T-helper 1 cell treated with Interleukin-12 subunit alpha and Interleukin-12 subunit beta and Interleukin-4 antibody, amounts not matched to agents 30 μg/mL and 1 μg/mL, for 36 hours (primary cell): ENCODE data around the gene CDK8.

Experiments used
- H3K27ac Mint-ChIP-seq: one replicate; pipeline ENCODE4 v1.8.0; 2021; ENCODE audit warnings: mild to moderate bottlenecking, mixed read lengths
- H3K27me3 Mint-ChIP-seq: one replicate; pipeline ENCODE4 v1.8.0; 2021; ENCODE audit warnings: low read depth, mixed read lengths
- H3K36me3 Mint-ChIP-seq: one replicate; pipeline ENCODE4 v1.8.0; 2021; ENCODE audit warnings: low read depth, mixed read lengths
- H3K4me1 Mint-ChIP-seq: one replicate; pipeline ENCODE4 v1.8.0; 2021; ENCODE audit warnings: low read depth, mixed read lengths
- H3K4me3 Mint-ChIP-seq: one replicate; pipeline ENCODE4 v1.8.0; 2021; ENCODE audit warnings: mild to moderate bottlenecking, moderate library complexity, mixed read lengths
- H3K9me3 Mint-ChIP-seq: one replicate; pipeline ENCODE4 v1.8.0; 2021; ENCODE audit warnings: mixed read lengths

CDK8 gene

GRCh38 chr13:26401578-26402021 lies 147.7 kb downstream of the CDK8 start:
- H3K27me3 Mint-ChIP-seq = no peaks in the 10 kb centered on the region

GRCh38 chr13:26406791-26407190 lies 152.9 kb downstream of the CDK8 start:
- H3K9me3 Mint-ChIP-seq = no peaks in the 10 kb centered on the region
- peaks cover 1% of the 10 kb centered on the region for H3K36me3 Mint-ChIP-seq
- H3K27ac Mint-ChIP-seq = no peak overlapping the region

More at GRCh38 chr13:26401578-26402021, 147.7 kb downstream of the CDK8 start:
- Mint-ChIP-seq H3K4me1 (no peaks in the 10 kb centered on the region), H3K36me3 (peaks cover 2% of the 10 kb centered on the region), H3K27ac (no peak overlapping the region), H3K4me3 (no peak overlapping the region), H3K9me3 (no peaks in the 10 kb centered on the region)

GRCh38 chr13:26411206-26411605 lies 157.3 kb downstream of the CDK8 start:
- peaks cover 1% of the 10 kb centered on the region for H3K36me3 Mint-ChIP-seq
- H3K4me1 Mint-ChIP-seq = no peaks in the 10 kb centered on the region
- H3K27ac Mint-ChIP-seq = no peak overlapping the region
- H3K4me3 Mint-ChIP-seq = no peak overlapping the region
- H3K27me3 Mint-ChIP-seq = no peaks in the 10 kb centered on the region
- H3K9me3 Mint-ChIP-seq = no peaks in the 10 kb centered on the region

More at GRCh38 chr13:26406791-26407190, 152.9 kb downstream of the CDK8 start:
- H3K4me3 Mint-ChIP-seq = no peak overlapping the region
- H3K4me1 Mint-ChIP-seq = no peaks in the 10 kb centered on the region
- H3K27me3 Mint-ChIP-seq = no peaks in the 10 kb centered on the region

GRCh38 chr13:26412263-26412662 lies 158.3 kb downstream of the CDK8 start:
- no peak overlapping the region for H3K27ac Mint-ChIP-seq
- H3K4me1 Mint-ChIP-seq = no peaks in the 10 kb centered on the region
- H3K4me3 Mint-ChIP-seq = no peak overlapping the region
- H3K36me3 Mint-ChIP-seq = peaks cover 1% of the 10 kb centered on the region
- H3K9me3 Mint-ChIP-seq = no peaks in the 10 kb centered on the region
- H3K27me3 Mint-ChIP-seq = no peaks in the 10 kb centered on the region

- peaks cover 1% of the 10 kb centered on the region for H3K36me3 Mint-ChIP-seq
- H3K4me1 Mint-ChIP-seq = no peaks in the 10 kb centered on the region
- H3K9me3 Mint-ChIP-seq = no peaks in the 10 kb centered on the region
- H3K4me3 Mint-ChIP-seq = no peak overlapping the region
- H3K27ac Mint-ChIP-seq = no peak overlapping the region
- no peaks in the 10 kb centered on the region for H3K27me3 Mint-ChIP-seq
These were observed 159.2 kb downstream of the CDK8 start for GRCh38 chr13:26412936-26413716.

- H3K4me3 Mint-ChIP-seq = no peak overlapping the region
- H3K27ac Mint-ChIP-seq = no peak overlapping the region
- peaks cover 5% of the 10 kb centered on the region for H3K27me3 Mint-ChIP-seq
These were observed 166.5 kb downstream of the CDK8 start for GRCh38 chr13:26420282-26420960.

GRCh38 chr13:26422036-26422435 lies 168.1 kb downstream of the CDK8 start:
- H3K4me3 Mint-ChIP-seq = no peak overlapping the region
- H3K27ac Mint-ChIP-seq = no peak overlapping the region
- no peaks in the 10 kb centered on the region for H3K4me1 Mint-ChIP-seq
- H3K27me3 Mint-ChIP-seq = peaks cover 8% of the 10 kb centered on the region
- H3K36me3 Mint-ChIP-seq = no peaks in the 10 kb centered on the region
- no peaks in the 10 kb centered on the region for H3K9me3 Mint-ChIP-seq

More at GRCh38 chr13:26420282-26420960, 166.5 kb downstream of the CDK8 start:
- Mint-ChIP-seq H3K36me3 (no peaks in the 10 kb centered on the region), H3K9me3 (no peaks in the 10 kb centered on the region), H3K4me1 (no peaks in the 10 kb centered on the region)

- Mint-ChIP-seq H3K27me3 (peaks cover 9% of the 10 kb centered on the region), H3K4me3 (no peak overlapping the region), H3K4me1 (no peaks in the 10 kb centered on the region), H3K36me3 (no peaks in the 10 kb centered on the region), H3K27ac (no peak overlapping the region), H3K9me3 (no peaks in the 10 kb centered on the region)
These were observed 169.7 kb downstream of the CDK8 start for GRCh38 chr13:26423629-26424028.

- Mint-ChIP-seq H3K36me3 (no peaks in the 10 kb centered on the region), H3K4me3 (no peak overlapping the region), H3K27me3 (peaks cover 9% of the 10 kb centered on the region), H3K27ac (no peak overlapping the region), H3K4me1 (no peaks in the 10 kb centered on the region), H3K9me3 (no peaks in the 10 kb centered on the region)
These were observed 170.3 kb downstream of the CDK8 start for GRCh38 chr13:26424181-26424580.

GRCh38 chr13:26425443-26426358 lies 171.8 kb downstream of the CDK8 start:
- Mint-ChIP-seq H3K27ac (no peak overlapping the region), H3K27me3 (peaks cover 12% of the 10 kb centered on the region), H3K4me1 (no peaks in the 10 kb centered on the region), H3K4me3 (no peak overlapping the region), H3K36me3 (no peaks in the 10 kb centered on the region), H3K9me3 (no peaks in the 10 kb centered on the region)

GRCh38 chr13:26433776-26434175 lies 179.8 kb downstream of the CDK8 start:
- H3K4me3 Mint-ChIP-seq = no peak overlapping the region
- peaks cover 1% of the 10 kb centered on the region for H3K36me3 Mint-ChIP-seq
- no peaks in the 10 kb centered on the region for H3K4me1 Mint-ChIP-seq
- peaks cover 20% of the 10 kb centered on the region for H3K9me3 Mint-ChIP-seq
- no peak overlapping the region for H3K27ac Mint-ChIP-seq
- H3K27me3 Mint-ChIP-seq = peaks cover 5% of the 10 kb centered on the region

- Mint-ChIP-seq H3K27ac (no peak overlapping the region), H3K27me3 (no peaks in the 10 kb centered on the region), H3K4me3 (no peak overlapping the region), H3K36me3 (peaks cover 1% of the 10 kb centered on the region), H3K4me1 (no peaks in the 10 kb centered on the region), H3K9me3 (peaks cover 20% of the 10 kb centered on the region)
These were observed 181.2 kb downstream of the CDK8 start for GRCh38 chr13:26435171-26435570.

GRCh38 chr13:26435646-26436045 lies 181.7 kb downstream of the CDK8 start:
- H3K9me3 Mint-ChIP-seq = peaks cover 20% of the 10 kb centered on the region
- H3K4me1 Mint-ChIP-seq = no peaks in the 10 kb centered on the region
- H3K4me3 Mint-ChIP-seq = no peak overlapping the region
- no peak overlapping the region for H3K27ac Mint-ChIP-seq
- peaks cover 1% of the 10 kb centered on the region for H3K36me3 Mint-ChIP-seq
- H3K27me3 Mint-ChIP-seq = no peaks in the 10 kb centered on the region

GRCh38 chr13:26436914-26437313 lies 183.0 kb downstream of the CDK8 start:
- Mint-ChIP-seq H3K9me3 (peaks cover 20% of the 10 kb centered on the region), H3K27me3 (no peaks in the 10 kb centered on the region), H3K36me3 (peaks cover 1% of the 10 kb centered on the region), H3K27ac (no peak overlapping the region), H3K4me3 (no peak overlapping the region), H3K4me1 (no peaks in the 10 kb centered on the region)
